Activated CD8-positive, alpha-beta memory T cell treated with anti-CD3 and anti-CD28 coated beads, Interleukin-2, amount 50 U/mL, for 1 hour (primary cell): Measurements from ENCODE around the gene TPBG.

Experiments
- DNase-seq: peaks from one replicate; pipeline ENCODE4 v3.0.0-alpha.2; 2020; ENCODE audit errors: extremely low read depth

Gene TPBG

GRCh38 chr6:82363428-82364086 is at the start of gene TPBG:
TSS of gene TPBG (plus strand) at chr6:82363817. CDS start at chr6:82364962, 1,145 bp downstream.
- no peak for DNase-seq

GRCh38 chr6:82322386-82322785 is 41.2 kb upstream of the TPBG start:
- no peak for DNase-seq

- no peak for DNase-seq
These were observed 33.9 kb upstream of the TPBG start for GRCh38 chr6:82329766-82330165.

GRCh38 chr6:82330171-82330804 is 33.3 kb upstream of the TPBG start:
- no peak for DNase-seq

- DNase-seq, result no peak
These were observed 32.4 kb upstream of the TPBG start for GRCh38 chr6:82331031-82331773.

- DNase-seq, result no peak
These were observed 29.8 kb upstream of the TPBG start for GRCh38 chr6:82333781-82334180.

GRCh38 chr6:82337688-82338257 is 25.8 kb upstream of the TPBG start:
- DNase-seq, result no peak

GRCh38 chr6:82348130-82348529 is 15.5 kb upstream of the TPBG start:
- DNase-seq, result no peak

- DNase-seq, result no peak
These were observed 9.8 kb upstream of the TPBG start for GRCh38 chr6:82353848-82354247.

GRCh38 chr6:82360552-82360951 is 3.1 kb upstream of the TPBG start:
- DNase-seq, result no peak

GRCh38 chr6:82361631-82362030 is 2.0 kb upstream of the TPBG start:
- no peak for DNase-seq

- DNase-seq, result no peak
These were observed 1.5 kb upstream of the TPBG start for GRCh38 chr6:82362144-82362543.

GRCh38 chr6:82362878-82363427 is 664 bp upstream of the TPBG start:
- no peak for DNase-seq

- no peak for DNase-seq
These were observed 734 bp downstream of the TPBG start for GRCh38 chr6:82364087-82365015.

- DNase-seq, result no peak
These were observed 1.6 kb downstream of the TPBG start for GRCh38 chr6:82365016-82365795.

- DNase-seq, result no peak
These were observed 4.1 kb downstream of the TPBG start for GRCh38 chr6:82367704-82368103.

GRCh38 chr6:82370788-82371187 is 7.2 kb downstream of the TPBG start:
- DNase-seq, result no peak

- DNase-seq, result no peak
These were observed 8.4 kb downstream of the TPBG start for GRCh38 chr6:82371799-82372546.

GRCh38 chr6:82372656-82373055 is 9.0 kb downstream of the TPBG start:
- no peak for DNase-seq

GRCh38 chr6:82374516-82374915 is 10.9 kb downstream of the TPBG start:
- no peak for DNase-seq
